Activated CD4-positive, alpha-beta T cell treated with anti-CD3 and anti-CD28 coated beads, Interleukin-2, Interleukin-4, amounts not matched to agents 100 ng/mL and 50 ng/mL, durations not matched to agents 16 hours and 8 hours (primary cell): ENCODE measurements around the gene TMIE.

ENCODE experiments used
- DNase-seq: peaks from one replicate; pipeline ENCODE4 v3.0.0-alpha.2; 2020; ENCODE audit warnings: low spot score

Gene TMIE

DNA sequence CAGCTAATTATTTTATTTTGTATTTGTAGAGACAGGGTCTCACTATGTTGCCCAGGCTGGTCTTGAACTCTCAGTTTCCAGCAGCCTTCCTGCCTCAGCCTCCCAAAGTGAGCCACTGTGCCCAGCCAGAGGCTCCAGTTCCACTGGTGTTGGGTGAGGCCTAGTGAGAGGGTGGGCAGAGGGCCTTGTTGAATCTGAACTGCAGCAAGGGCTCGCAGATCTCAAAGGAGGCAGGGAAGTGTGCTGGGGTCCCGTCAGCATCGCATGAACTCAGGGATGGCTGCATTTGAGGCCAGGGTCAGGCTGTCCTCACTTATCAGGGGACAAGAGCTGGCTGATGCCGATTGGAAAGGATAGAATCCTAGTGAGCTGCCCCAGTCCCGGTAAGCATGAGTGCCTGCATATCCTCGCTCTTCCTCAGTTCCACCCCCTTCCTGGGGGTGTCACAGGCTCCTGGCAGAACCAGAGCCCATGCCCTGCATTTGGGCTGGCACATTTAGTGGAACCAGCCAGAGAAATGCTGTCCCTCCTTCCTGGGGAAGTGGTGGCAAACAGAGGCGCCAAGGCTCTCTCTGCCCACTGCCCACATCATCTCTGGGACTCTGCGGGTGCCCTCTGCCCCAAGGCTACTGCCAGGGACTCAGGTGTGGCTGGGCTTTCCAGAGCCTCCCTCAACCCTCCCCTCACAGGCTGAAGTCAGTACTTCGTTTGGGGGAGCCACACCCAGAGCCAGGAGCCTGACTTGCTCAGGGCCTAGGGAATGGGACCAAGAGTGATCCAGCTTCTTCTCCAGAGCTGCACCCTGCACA lies 31.8 kb upstream of the TMIE start:
- DNase-seq: no peak

DNA sequence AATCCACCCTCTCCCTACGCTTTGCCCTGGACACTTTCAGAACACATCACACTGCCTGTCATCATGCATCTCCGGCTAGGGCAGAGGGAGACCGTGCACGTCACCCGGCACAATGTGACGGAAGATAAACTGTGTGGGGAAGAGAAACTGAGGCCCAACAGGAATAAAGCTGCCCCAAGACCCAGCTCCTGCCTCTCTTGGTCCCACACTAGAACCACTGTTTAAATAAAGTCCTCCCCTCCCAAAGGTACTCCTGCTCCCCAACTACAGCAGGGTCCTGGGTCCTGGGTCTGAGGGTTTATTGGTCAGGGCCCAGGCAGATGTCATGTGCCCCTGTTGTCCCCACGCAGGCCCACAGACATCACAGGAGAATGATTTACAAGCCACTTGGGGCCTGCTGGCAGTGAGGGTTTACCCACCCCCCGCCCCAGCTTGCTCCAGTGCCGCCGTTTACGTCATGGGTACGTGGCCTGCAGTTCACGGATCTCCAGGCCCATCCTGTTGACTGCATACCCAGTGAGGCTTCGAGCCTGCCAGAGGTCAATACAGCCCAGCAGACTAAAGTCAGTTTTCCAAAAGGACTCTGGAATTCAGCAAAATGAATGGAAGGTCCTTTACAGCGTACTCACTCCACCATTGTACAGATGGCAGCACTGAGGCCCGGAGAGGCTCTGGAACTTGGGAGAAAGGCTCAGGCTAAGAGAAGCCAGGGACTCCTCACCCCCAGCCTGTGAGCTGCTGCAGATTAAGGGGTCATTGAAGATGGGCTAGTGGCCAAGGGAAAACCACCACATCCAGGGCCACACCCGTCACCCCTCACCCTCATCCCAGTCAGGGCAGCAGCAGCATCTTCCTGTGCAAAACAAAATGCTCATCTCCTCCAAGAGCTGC lies 30.9 kb upstream of the TMIE start:
- no peak for DNase-seq

- DNase-seq: no peak
Measured at GRCh38 chr3:46670891-46671427, 30.2 kb upstream of the TMIE start.

DNA sequence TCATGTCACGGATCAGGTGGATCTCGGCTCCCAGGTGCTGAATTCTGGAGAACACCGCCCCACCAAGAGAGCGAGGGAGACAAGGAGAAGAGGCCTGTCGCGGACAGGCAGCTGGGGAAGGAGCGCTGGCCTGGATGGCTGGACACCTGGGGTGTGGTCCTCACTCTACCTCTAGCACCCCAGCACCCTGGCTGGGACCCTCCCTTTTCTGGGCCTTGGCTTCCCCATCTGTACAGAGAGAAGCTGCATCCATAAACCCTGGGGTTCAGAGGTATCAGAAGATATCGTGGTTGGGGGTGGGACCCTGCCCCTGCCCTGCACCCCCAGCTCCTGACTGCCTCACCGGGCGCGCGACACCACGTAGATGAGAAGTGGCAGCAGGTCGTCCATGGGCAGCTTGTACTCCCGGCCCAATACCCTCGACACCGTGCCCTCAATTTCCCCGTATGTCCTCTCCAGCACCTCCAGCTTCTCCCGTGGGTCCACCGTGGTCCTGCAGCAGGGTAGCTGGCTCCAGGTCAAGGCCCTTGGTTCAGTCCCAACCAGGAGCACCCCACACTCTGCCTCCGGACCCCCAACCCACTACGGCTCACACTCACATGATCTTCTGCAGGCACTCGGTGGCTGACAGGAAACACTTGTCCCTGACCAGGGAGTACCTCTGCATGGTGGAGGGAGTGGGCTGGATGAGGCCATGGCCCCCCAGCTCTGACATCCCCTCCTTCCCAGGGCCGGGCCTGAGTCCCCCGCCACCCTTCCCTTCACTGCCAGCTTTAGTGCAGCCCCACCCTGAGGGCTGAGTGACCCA lies 29.4 kb upstream of the TMIE start:
- no peak for DNase-seq

DNA sequence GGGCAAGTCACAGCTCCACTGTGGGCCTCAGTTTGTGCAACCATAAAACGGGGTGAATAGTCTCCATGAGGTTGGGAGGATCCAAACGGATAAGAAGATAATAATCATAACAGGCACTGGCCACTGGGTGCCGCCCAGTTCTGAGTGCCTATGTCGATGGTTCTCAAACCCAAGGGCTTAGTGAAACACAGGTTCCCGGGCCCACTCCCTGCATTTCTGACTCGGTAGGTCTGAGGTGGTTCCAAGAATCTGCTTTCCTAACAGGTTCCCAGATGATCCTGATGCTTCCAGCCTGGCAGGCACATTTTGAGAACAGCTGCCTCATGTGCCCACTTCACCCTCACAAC lies 28.9 kb upstream of the TMIE start:
- DNase-seq: no peak

GRCh38 chr3:46673151-46674030 lies 27.8 kb upstream of the TMIE start:
- no peak for DNase-seq

DNA sequence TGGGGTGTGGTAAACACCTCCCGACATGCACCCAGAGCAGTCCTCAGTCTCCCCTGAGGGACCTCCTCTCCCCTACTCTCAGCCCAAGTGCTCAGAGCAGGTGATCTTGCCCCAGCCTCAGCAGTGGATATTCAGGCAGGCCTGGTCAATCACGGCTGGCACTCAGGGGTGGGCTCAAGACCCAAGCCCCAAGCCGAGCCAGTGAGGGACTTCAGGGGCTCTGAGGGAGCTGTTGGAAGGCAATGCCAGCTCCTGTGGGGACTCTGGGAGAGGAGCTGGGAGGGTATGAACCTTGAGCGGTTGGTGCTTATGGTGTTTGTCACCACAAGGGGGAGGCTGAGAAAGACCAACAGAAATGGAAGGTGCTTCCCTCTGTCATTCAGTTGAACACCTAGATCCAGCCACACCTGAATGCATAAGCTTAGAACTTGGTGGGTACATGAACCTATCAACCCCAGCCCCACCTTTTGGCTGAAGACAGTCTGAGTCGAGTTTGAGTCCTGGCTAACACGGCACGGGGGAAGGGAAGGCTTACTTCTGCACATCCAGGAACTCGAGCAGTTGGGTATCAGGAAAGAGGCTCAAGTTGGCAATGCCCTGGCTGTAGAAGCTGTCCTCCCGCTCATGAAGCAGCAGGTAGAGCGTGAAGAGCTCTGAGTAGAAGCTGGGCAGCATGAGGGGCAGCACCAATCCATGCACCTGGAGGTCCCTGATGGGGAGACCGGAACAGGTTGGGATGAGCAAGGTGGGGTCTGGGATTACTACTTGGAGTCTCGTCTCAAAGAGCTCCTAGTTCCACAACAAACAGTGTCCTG lies 27.0 kb upstream of the TMIE start:
- DNase-seq: no peak

DNA sequence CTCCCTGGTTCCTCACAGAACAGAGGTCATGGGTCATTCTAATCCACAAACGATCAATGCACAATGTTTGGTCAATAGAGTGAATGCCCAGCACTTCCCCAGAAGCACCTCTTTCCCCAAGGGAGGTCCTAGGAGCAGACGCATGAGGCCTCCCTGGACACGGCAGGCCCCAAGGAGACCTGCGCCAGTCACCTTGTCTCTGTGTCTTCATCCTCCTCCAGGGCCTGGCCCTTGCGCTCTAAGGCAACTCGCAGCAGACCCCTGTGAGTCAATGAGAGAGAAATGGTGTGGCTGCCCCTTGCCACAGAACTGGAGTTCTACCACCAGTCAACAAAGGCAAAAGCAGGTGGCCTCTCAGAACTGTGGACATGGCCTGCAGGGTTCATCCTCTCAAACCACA lies 25.8 kb upstream of the TMIE start:
- no peak for DNase-seq

DNA sequence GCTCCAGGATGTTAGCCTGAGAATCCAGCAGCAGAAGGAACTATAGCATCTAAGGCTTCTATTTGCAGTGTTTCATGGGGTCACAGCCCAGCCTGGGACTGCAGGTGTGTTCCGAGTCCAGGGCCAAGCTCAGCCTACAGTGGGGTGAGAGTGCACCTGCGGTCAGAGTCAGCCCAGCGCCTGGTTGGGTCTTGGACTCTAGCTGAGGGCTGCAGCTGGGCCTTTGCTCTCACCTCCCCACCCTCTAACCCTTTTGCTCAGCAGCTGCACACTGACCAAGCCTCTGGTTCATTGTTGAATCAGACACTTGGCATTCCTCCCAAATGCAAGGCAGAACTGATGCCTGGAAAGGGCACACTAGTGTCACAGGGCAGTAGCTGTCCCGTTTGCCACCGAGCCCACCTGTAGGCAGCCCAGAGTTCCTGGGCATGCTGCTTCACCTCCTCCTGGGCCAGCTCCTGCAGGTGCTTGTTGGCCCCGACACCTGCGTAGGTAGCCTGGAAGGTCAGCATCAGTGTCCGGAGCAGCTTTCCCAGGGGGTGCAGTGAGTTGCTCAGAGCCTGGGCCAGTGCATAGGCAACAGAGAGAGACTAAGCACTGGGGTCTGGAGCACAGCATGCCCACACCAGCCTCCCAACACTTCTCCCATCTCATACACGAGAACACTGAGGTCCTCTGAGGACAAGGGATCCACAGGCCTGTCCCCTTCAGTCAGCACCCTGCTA lies 25.2 kb upstream of the TMIE start:
- DNase-seq: no peak

DNA sequence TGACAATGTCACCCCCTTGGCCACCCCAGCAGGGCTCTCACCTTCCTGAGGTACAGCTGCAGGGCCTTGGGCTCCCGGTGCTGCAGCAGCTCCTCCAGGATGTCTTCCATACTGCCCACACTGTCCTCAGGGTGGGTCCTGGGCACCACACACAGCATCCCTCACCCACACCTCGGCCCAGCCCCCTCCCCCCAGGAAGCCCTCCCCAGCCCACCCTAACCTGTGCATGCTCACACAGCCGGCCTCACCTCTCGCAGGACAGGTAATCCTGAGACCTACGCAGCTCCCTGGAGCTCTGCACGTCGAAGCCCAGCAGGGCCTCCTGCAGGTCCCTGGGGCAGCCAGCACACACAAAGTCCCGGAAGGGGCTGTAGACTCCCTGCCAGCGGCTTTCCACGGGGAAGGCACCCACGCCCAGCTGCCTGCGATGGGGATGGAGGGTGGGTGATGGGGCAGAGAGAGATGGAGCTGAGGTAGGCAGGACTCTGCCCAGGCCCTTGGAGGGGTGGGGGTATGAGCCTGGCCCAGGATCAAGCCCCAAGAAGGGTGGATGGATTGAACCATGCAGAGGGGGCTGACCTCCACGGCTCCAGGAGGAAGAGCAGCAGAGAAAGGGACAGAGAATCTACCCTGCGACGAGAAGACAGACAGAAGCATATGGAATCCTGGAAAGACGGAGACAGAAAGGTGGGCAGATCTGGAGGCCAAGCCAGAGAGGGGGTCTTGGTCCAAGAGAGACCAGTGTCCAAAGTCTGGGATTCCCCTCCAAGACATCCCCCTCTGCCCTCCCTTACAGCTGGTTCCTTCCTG lies 24.4 kb upstream of the TMIE start:
- no peak for DNase-seq

DNA sequence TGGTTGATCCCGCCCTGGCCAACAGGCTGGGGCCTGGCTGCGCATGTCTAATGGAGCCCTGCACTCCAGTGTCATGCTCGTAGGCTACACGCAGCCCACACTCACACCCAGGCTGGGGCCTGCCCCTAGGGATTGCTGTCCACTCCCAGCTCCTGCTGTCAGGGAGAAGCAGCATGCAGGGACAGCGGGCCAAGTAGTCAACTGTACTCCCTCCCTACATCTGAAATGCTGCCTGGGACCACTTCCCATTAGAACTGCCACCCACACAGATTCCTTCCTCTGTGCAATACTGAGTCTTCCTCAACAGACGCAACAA lies 23.8 kb upstream of the TMIE start:
- no peak for DNase-seq

GRCh38 chr3:46678280-46678679 lies 22.9 kb upstream of the TMIE start:
- DNase-seq: no peak

DNA sequence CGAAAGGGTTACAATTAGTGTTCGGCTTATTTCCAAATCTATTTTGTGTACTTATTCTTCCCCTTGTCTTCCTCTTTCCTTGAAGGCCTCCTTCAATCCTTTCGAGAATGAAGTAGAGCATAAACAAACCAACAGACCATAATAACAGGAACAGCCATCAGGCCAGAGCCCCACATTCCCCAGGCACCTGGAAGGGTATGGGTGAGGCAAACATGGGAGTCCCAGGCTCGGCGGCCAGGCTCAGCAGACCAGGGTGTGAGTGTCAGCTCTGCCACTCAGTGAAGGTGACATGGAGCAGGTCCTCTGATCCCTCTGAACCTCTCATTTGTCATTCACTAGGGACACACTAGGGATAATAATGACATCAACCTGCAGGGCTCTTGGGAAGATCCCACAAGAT lies 21.5 kb upstream of the TMIE start:
- DNase-seq: no peak

GRCh38 chr3:46680298-46680826 lies 20.8 kb upstream of the TMIE start:
- no peak for DNase-seq

- no peak for DNase-seq
Measured at GRCh38 chr3:46681387-46681786, 19.8 kb upstream of the TMIE start.

DNA sequence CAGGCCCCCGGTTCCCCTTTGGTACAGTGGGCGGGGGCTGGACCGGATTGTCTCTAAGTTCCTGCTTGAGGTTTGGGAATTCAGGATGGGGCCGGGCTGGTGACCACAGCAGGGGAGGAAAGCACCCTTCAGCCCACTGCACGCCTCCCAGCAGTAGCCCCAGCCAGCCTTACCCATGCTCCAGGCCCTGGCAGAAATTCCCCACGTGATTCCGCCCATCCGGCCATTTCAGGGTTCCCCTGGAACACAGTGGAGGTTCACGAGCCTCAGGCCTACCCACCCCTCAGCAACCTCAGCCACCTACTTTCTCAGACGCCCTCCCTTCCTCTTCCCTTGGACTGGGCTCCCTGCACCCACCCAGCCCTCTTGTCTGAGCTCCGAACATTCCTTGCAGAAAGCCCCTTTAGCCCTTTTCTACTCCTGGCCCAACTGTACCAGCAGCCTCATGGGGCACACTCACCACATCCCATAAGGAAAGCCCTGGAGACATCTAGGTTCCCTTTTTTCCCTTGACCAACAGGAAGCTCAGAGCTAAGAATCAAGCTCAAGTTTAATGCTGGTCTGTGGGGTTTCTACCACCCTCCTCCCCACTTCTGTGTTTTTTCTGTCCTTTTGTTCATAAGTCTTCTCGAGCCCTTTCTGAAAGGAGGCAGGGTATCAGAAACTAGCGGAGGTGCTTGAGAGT lies 19.2 kb upstream of the TMIE start:
- DNase-seq: no peak

- no peak for DNase-seq
Measured at GRCh38 chr3:46682974-46683373, 18.2 kb upstream of the TMIE start.

GRCh38 chr3:46684891-46685290 lies 16.3 kb upstream of the TMIE start:
- no peak for DNase-seq
